Stimulated activated naive CD8-positive, alpha-beta T cell treated with anti-CD3 and anti-CD28 coated beads, Interleukin-15, Interleukin-2, amounts not matched to agents 100 ng/mL and 50 ng/mL, for 24 hours (primary cell): ENCODE results near the gene TBC1D22A.

Source experiments
- H3K27ac Mint-ChIP-seq: one replicate; pipeline ENCODE4 v1.8.0; 2021; ENCODE audit warnings: mild to moderate bottlenecking, mixed read lengths
- H3K27me3 Mint-ChIP-seq: one replicate; pipeline ENCODE4 v1.8.0; 2021; ENCODE audit warnings: mixed read lengths
- H3K36me3 Mint-ChIP-seq: one replicate; pipeline ENCODE4 v1.8.0; 2021; ENCODE audit warnings: low read depth, mixed read lengths
- H3K4me1 Mint-ChIP-seq: one replicate; pipeline ENCODE4 v1.8.0; 2021; ENCODE audit warnings: low read depth, mixed read lengths
- H3K4me3 Mint-ChIP-seq: one replicate; pipeline ENCODE4 v1.8.0; 2021; ENCODE audit warnings: mild to moderate bottlenecking, mixed read lengths
- H3K9me3 Mint-ChIP-seq: one replicate; pipeline ENCODE4 v1.8.0; 2021; ENCODE audit warnings: mixed read lengths

The TBC1D22A gene

GRCh38 chr22:47030881-47031627, 268.6 kb downstream of the TBC1D22A start:
- Mint-ChIP-seq H3K4me1 (peaks cover 4% of the 10 kb centered on the region), H3K27me3 (no peaks in the 10 kb centered on the region), H3K27ac (no peak overlapping the region), H3K9me3 (no peaks in the 10 kb centered on the region), H3K36me3 (peaks cover 8% of the 10 kb centered on the region), H3K4me3 (no peak overlapping the region)

- Mint-ChIP-seq H3K4me1 (peaks cover 4% of the 10 kb centered on the region), H3K27ac (no peak overlapping the region), H3K27me3 (no peaks in the 10 kb centered on the region), H3K4me3 (no peak overlapping the region), H3K9me3 (no peaks in the 10 kb centered on the region), H3K36me3 (peaks cover 8% of the 10 kb centered on the region)
Measured at GRCh38 chr22:47031628-47031915, 269.1 kb downstream of the TBC1D22A start.

GRCh38 chr22:47032091-47032943, 269.9 kb downstream of the TBC1D22A start:
- no peak overlapping the region for H3K27ac Mint-ChIP-seq
- H3K4me1 Mint-ChIP-seq, result peaks cover 4% of the 10 kb centered on the region
- H3K27me3 Mint-ChIP-seq, result no peaks in the 10 kb centered on the region
- H3K9me3 Mint-ChIP-seq, result no peaks in the 10 kb centered on the region
- peaks cover 8% of the 10 kb centered on the region for H3K36me3 Mint-ChIP-seq
- no peak overlapping the region for H3K4me3 Mint-ChIP-seq

- H3K27me3 Mint-ChIP-seq, result no peaks in the 10 kb centered on the region
- peaks cover 4% of the 10 kb centered on the region for H3K4me1 Mint-ChIP-seq
- no peaks in the 10 kb centered on the region for H3K9me3 Mint-ChIP-seq
- H3K4me3 Mint-ChIP-seq, result no peak overlapping the region
- H3K27ac Mint-ChIP-seq, result no peak overlapping the region
- peaks cover 8% of the 10 kb centered on the region for H3K36me3 Mint-ChIP-seq
Measured at GRCh38 chr22:47032956-47033647, 270.7 kb downstream of the TBC1D22A start.

- peaks cover 5% of the 10 kb centered on the region for H3K36me3 Mint-ChIP-seq
- no peak overlapping the region for H3K27ac Mint-ChIP-seq
- no peaks in the 10 kb centered on the region for H3K9me3 Mint-ChIP-seq
Measured at GRCh38 chr22:47033648-47034000, 271.2 kb downstream of the TBC1D22A start.

GRCh38 chr22:47034076-47034808, 271.8 kb downstream of the TBC1D22A start:
- Mint-ChIP-seq H3K9me3 (no peaks in the 10 kb centered on the region), H3K4me3 (no peak overlapping the region), H3K27me3 (no peaks in the 10 kb centered on the region), H3K27ac (no peak overlapping the region), H3K4me1 (peaks cover 4% of the 10 kb centered on the region), H3K36me3 (peaks cover 8% of the 10 kb centered on the region)

More at GRCh38 chr22:47033648-47034000, 271.2 kb downstream of the TBC1D22A start:
- peaks cover 4% of the 10 kb centered on the region for H3K4me1 Mint-ChIP-seq
- no peak overlapping the region for H3K4me3 Mint-ChIP-seq
- no peaks in the 10 kb centered on the region for H3K27me3 Mint-ChIP-seq

- H3K4me1 Mint-ChIP-seq, result peaks cover 4% of the 10 kb centered on the region
- peaks cover 12% of the 10 kb centered on the region for H3K36me3 Mint-ChIP-seq
- H3K27ac Mint-ChIP-seq, result no peak overlapping the region
- no peak overlapping the region for H3K4me3 Mint-ChIP-seq
- no peaks in the 10 kb centered on the region for H3K27me3 Mint-ChIP-seq
- no peaks in the 10 kb centered on the region for H3K9me3 Mint-ChIP-seq
Measured at GRCh38 chr22:47034905-47035419, 272.5 kb downstream of the TBC1D22A start.

GRCh38 chr22:47035425-47035881, 273.0 kb downstream of the TBC1D22A start:
- peaks cover 12% of the 10 kb centered on the region for H3K36me3 Mint-ChIP-seq
- H3K9me3 Mint-ChIP-seq, result no peaks in the 10 kb centered on the region
- no peak overlapping the region for H3K4me3 Mint-ChIP-seq
- no peaks in the 10 kb centered on the region for H3K27me3 Mint-ChIP-seq
- H3K27ac Mint-ChIP-seq, result no peak overlapping the region
- H3K4me1 Mint-ChIP-seq, result peaks cover 2% of the 10 kb centered on the region

- H3K36me3 Mint-ChIP-seq, result peaks cover 15% of the 10 kb centered on the region
Measured at GRCh38 chr22:47036352-47036751, 273.9 kb downstream of the TBC1D22A start.

GRCh38 chr22:47036936-47037485, 274.6 kb downstream of the TBC1D22A start:
- no peak overlapping the region for H3K27ac Mint-ChIP-seq
- peaks cover 7% of the 10 kb centered on the region for H3K4me1 Mint-ChIP-seq
- no peaks in the 10 kb centered on the region for H3K9me3 Mint-ChIP-seq
- peaks cover 18% of the 10 kb centered on the region for H3K36me3 Mint-ChIP-seq
- H3K4me3 Mint-ChIP-seq, result no peak overlapping the region
- H3K27me3 Mint-ChIP-seq, result no peaks in the 10 kb centered on the region

More at GRCh38 chr22:47036352-47036751, 273.9 kb downstream of the TBC1D22A start:
- H3K4me3 Mint-ChIP-seq, result no peak overlapping the region
- H3K27ac Mint-ChIP-seq, result no peak overlapping the region
- H3K4me1 Mint-ChIP-seq, result peaks cover 4% of the 10 kb centered on the region
- no peaks in the 10 kb centered on the region for H3K9me3 Mint-ChIP-seq
- H3K27me3 Mint-ChIP-seq, result no peaks in the 10 kb centered on the region

- peaks cover 18% of the 10 kb centered on the region for H3K36me3 Mint-ChIP-seq
- no peak overlapping the region for H3K27ac Mint-ChIP-seq
- H3K9me3 Mint-ChIP-seq, result no peaks in the 10 kb centered on the region
- no peaks in the 10 kb centered on the region for H3K27me3 Mint-ChIP-seq
- peaks cover 9% of the 10 kb centered on the region for H3K4me1 Mint-ChIP-seq
- H3K4me3 Mint-ChIP-seq, result no peak overlapping the region
Measured at GRCh38 chr22:47038206-47038835, 275.9 kb downstream of the TBC1D22A start.

- peaks cover 14% of the 10 kb centered on the region for H3K36me3 Mint-ChIP-seq
- H3K9me3 Mint-ChIP-seq, result no peaks in the 10 kb centered on the region
- H3K4me3 Mint-ChIP-seq, result no peak overlapping the region
- H3K27me3 Mint-ChIP-seq, result no peaks in the 10 kb centered on the region
- H3K4me1 Mint-ChIP-seq, result peaks cover 20% of the 10 kb centered on the region
- no peak overlapping the region for H3K27ac Mint-ChIP-seq
Measured at GRCh38 chr22:47039356-47039755, 276.9 kb downstream of the TBC1D22A start.

- Mint-ChIP-seq H3K36me3 (peaks cover 13% of the 10 kb centered on the region), H3K27me3 (no peaks in the 10 kb centered on the region), H3K4me1 (peaks cover 22% of the 10 kb centered on the region), H3K27ac (peak overlapping the region; percentile 45), H3K4me3 (no peak overlapping the region), H3K9me3 (no peaks in the 10 kb centered on the region)
Measured at GRCh38 chr22:47040486-47041270, 278.2 kb downstream of the TBC1D22A start.
